MG63 (cell line): ENCODE results near the gene SDR39U1. TPM values are rescaled to one million over a fixed set of nuclear protein-coding genes. Genes with fewer than 3 reads are reported as not detected.

Experiments
- total RNA-seq: library from RNA; depleted of rRNA; stranded (reverse); fragments of >200 nt; shearing (Covaris generic); gene quantifications from 2 replicates; pipeline ENCODE4 v1.2.3, GENCODE V29; 2014; ENCODE audit warnings: low replicate concordance; rRNA removed

The SDR39U1 gene
- total RNA-seq, 1 experiment from 2014 or later: 32.0 TPM

Other genes starting within 250 kb of the SDR39U1 start
- 25.2 and 39.3 TPM in 2 replicates for gene TM9SF1, start 247.3 kb downstream of the SDR39U1 start, total RNA-seq
- gene TSSK4, start 237.1 kb downstream of the SDR39U1 start, total RNA-seq: not detected in 2 replicates
- gene CHMP4A, start 229.3 kb downstream of the SDR39U1 start, total RNA-seq: 20.0 and 75.5 TPM in 2 replicates
- gene MDP1, start 226.7 kb downstream of the SDR39U1 start, total RNA-seq: 2.5 and 4.5 TPM in 2 replicates
- 138 and 173 TPM in 2 replicates for gene NEDD8, start 210.4 kb downstream of the SDR39U1 start, total RNA-seq
- gene GMPR2, start 209.8 kb downstream of the SDR39U1 start, total RNA-seq: 54.0 and 60.9 TPM in 2 replicates
- 23.6 and 36.7 TPM in 2 replicates for gene TINF2, start 200.2 kb downstream of the SDR39U1 start, total RNA-seq
- 0.86 and 2.0 TPM in 2 replicates for gene TGM1, start 179.6 kb downstream of the SDR39U1 start, total RNA-seq
- gene RABGGTA, start 171.2 kb downstream of the SDR39U1 start, total RNA-seq: 1.7 and 2.6 TPM in 2 replicates
- gene DHRS1, start 143.0 kb downstream of the SDR39U1 start, total RNA-seq: 1.5 and 2.5 TPM in 2 replicates
- 6.6 and 10.6 TPM in 2 replicates for gene NOP9, start 142.9 kb downstream of the SDR39U1 start, total RNA-seq
- not detected in 2 replicates for gene CIDEB, start 134.8 kb downstream of the SDR39U1 start, total RNA-seq
- 0.59 and 0.82 TPM in 2 replicates for gene LTB4R2, start 132.6 kb downstream of the SDR39U1 start, total RNA-seq
- gene LTB4R, start 131.3 kb downstream of the SDR39U1 start, total RNA-seq: 1.4 and 1.5 TPM in 2 replicates
- gene ADCY4, start 107.7 kb downstream of the SDR39U1 start, total RNA-seq: not detected in 2 replicates
- not detected in 2 replicates for gene RIPK3, start 102.8 kb downstream of the SDR39U1 start, total RNA-seq
- 4.9 and 14.5 TPM in 2 replicates for gene NFATC4, start 74.6 kb downstream of the SDR39U1 start, total RNA-seq
- 0.30 TPM in 1 of 2 replicates, not detected in the other for gene NYNRIN, start 43.8 kb downstream of the SDR39U1 start, total RNA-seq
- 2.0 TPM in 1 of 2 replicates, not detected in the other for gene CBLN3, start 13.1 kb downstream of the SDR39U1 start, total RNA-seq
- gene KHNYN, start 12.8 kb downstream of the SDR39U1 start, total RNA-seq: 19.1 and 30.7 TPM in 2 replicates
- not detected in 2 replicates for gene CMA1, start 65.5 kb upstream of the SDR39U1 start, total RNA-seq
- gene CTSG, start 133.5 kb upstream of the SDR39U1 start, total RNA-seq: not detected in 2 replicates
- not detected in 2 replicates for gene GZMH, start 166.9 kb upstream of the SDR39U1 start, total RNA-seq
- not detected in 2 replicates for gene GZMB, start 191.4 kb upstream of the SDR39U1 start, total RNA-seq